ENCODE results near the gene UQCR10. TPM values are rescaled to one million over a fixed set of nuclear protein-coding genes. Genes with fewer than 3 reads are reported as not detected.
A peak's percentile ranks its signal among the peaks of the same experiment; 100 is the strongest.

UQCR10 gene
- total RNA-seq (2021; ENCODE audit: unreplicated experiment) (93.7 TPM), Bru-seq, nascent RNA (percentile 83 among the genes with signal in this experiment), BruChase-seq, experiment 1, labeled RNA remaining after a 2-hour chase (percentile 80 among the genes with signal in this experiment), BruChase-seq, experiment 2, labeled RNA remaining after a 6-hour chase (percentile 89 among the genes with signal in this experiment)
- polyA plus RNA-seq (2012; ENCODE audit: insufficient read length), result 172 TPM
- long read RNA-seq, transcript UQCR10-201 (2 exons, 916 nt), result major isoform, 113 of 230 reads
- long read RNA-seq, transcript UQCR10-202 (2 exons, 584 nt), result minor isoform, 35 of 230 reads
- long read RNA-seq, partial matches to known transcripts, result 0 of 230 reads
- long read RNA-seq, other reads (novel, unspliced or antisense), result 82 of 230 reads

DNA sequence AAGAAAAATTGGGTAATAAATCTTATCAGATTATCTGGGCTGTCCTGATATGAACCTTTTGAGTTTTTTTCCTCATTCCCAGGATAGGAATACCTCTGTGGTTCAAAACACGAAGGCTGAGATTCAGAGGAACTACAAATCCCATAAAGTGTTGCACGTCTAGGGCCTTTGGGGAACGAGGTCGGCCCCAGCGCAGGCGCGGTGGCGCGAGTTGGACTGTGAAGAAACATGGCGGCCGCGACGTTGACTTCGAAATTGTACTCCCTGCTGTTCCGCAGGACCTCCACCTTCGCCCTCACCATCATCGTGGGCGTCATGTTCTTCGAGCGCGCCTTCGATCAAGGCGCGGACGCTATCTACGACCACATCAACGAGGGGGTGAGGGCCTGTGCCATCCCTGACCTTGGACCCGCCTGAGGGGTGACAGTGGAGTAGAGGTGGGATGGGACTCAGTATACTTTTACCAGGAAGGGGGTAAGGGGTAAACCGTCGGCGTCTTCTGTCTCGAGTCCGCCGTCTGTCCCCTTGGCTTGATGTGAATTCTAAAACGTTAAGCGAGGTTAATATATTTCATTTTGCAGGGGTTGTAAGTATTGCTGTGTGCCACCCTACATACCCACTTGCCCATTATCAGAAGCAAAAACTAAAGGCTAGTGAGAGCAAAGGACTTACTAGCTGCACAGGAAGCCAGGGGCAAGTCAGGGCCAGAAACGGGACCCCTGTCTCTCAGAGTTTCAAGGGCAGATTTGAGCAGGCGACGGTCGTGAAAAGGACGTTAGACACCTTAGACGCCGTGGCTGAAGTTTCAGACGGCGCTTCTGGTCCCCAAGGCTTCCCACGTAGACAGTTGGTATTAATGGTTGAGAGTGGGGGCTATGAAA is at the start of gene UQCR10:
Gene UQCR10, plus strand, starts transcription at position 199 of the 881 bp plus-strand sequence. Its CDS starts 30 bp downstream, at position 229.
- peak; percentile 91 for ATAC-seq
- peak; percentile 80 for DNase-seq (ENCODE audit: low read depth, low spot score)
- TF ChIP-seq, protein P1, sequence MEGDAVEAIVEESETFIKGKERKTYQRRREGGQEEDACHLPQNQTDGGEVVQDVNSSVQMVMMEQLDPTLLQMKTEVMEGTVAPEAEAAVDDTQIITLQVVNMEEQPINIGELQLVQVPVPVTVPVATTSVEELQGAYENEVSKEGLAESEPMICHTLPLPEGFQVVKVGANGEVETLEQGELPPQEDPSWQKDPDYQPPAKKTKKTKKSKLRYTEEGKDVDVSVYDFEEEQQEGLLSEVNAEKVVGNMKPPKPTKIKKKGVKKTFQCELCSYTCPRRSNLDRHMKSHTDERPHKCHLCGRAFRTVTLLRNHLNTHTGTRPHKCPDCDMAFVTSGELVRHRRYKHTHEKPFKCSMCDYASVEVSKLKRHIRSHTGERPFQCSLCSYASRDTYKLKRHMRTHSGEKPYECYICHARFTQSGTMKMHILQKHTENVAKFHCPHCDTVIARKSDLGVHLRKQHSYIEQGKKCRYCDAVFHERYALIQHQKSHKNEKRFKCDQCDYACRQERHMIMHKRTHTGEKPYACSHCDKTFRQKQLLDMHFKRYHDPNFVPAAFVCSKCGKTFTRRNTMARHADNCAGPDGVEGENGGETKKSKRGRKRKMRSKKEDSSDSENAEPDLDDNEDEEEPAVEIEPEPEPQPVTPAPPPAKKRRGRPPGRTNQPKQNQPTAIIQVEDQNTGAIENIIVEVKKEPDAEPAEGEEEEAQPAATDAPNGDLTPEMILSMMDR (IDR thresholded peaks at IDR 0.05), result no peak
- peak; percentile 46 for TF ChIP-seq POLR2AphosphoS5 (IDR thresholded peaks at IDR 0.05; ENCODE audit: low read depth, low read length)
- TF ChIP-seq SIN3A (IDR thresholded peaks at IDR 0.05; ENCODE audit: borderline replicate concordance, insufficient read depth, low read depth, low read length), result no peak
- TF ChIP-seq, protein P2, sequence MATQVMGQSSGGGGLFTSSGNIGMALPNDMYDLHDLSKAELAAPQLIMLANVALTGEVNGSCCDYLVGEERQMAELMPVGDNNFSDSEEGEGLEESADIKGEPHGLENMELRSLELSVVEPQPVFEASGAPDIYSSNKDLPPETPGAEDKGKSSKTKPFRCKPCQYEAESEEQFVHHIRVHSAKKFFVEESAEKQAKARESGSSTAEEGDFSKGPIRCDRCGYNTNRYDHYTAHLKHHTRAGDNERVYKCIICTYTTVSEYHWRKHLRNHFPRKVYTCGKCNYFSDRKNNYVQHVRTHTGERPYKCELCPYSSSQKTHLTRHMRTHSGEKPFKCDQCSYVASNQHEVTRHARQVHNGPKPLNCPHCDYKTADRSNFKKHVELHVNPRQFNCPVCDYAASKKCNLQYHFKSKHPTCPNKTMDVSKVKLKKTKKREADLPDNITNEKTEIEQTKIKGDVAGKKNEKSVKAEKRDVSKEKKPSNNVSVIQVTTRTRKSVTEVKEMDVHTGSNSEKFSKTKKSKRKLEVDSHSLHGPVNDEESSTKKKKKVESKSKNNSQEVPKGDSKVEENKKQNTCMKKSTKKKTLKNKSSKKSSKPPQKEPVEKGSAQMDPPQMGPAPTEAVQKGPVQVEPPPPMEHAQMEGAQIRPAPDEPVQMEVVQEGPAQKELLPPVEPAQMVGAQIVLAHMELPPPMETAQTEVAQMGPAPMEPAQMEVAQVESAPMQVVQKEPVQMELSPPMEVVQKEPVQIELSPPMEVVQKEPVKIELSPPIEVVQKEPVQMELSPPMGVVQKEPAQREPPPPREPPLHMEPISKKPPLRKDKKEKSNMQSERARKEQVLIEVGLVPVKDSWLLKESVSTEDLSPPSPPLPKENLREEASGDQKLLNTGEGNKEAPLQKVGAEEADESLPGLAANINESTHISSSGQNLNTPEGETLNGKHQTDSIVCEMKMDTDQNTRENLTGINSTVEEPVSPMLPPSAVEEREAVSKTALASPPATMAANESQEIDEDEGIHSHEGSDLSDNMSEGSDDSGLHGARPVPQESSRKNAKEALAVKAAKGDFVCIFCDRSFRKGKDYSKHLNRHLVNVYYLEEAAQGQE (IDR thresholded peaks at IDR 0.05; ENCODE audit: insufficient read depth in 1 of 2, low read depth in 2 of 2, low read length in 1 of 2), result no peak
- TF ChIP-seq TCF7L2 (IDR thresholded peaks at IDR 0.05; ENCODE audit: low read depth, low read length), result no peak
- CTCF ChIA-PET, result no interaction called here
- Histone ChIP-seq H3K27me3 (ENCODE audit: control insufficient read depth, insufficient read depth, low read length) (no peaks in the 10 kb centered on the region), H3K9me3 (ENCODE audit: control insufficient read depth, insufficient read depth, low read depth, low read length) (no peaks in the 10 kb centered on the region), H3K4me1 (ENCODE audit: control insufficient read depth, insufficient read depth, low read length) (peaks cover 6% of the 10 kb centered on the region; the same call in 1 of the 2 replicates), H3K4me3 (ENCODE audit: low read depth in 2 of 2, low read length in 2 of 2) (peak within 1 kb of the TSS; percentile 97 to 98), H3K36me3 (ENCODE audit: control insufficient read depth, insufficient read depth, low read length) (no peaks in the 10 kb centered on the region; the same call in 1 of the 2 replicates), H3K27ac (ENCODE audit: low read length) (peak within 1 kb of the TSS; percentile 96)
- POLR2A ChIA-PET, result interaction anchor here (0.6 kb wide), 1 partner anchor 390 kb away, joined by 4 read pairs; no protein-coding TSS in a partner anchor
- intact Hi-C loops (cut with micrococcal nuclease; ENCODE audit: unreplicated experiment) (no loop called here), in situ Hi-C loops (cut with HindIII; ENCODE audit: low pct_unique_long_range_greater_than_20kb, low sequenced_read_pairs) (no loop called here)
- BruUV-seq (replicated peaks), result TSS peak; percentile 95

DNA sequence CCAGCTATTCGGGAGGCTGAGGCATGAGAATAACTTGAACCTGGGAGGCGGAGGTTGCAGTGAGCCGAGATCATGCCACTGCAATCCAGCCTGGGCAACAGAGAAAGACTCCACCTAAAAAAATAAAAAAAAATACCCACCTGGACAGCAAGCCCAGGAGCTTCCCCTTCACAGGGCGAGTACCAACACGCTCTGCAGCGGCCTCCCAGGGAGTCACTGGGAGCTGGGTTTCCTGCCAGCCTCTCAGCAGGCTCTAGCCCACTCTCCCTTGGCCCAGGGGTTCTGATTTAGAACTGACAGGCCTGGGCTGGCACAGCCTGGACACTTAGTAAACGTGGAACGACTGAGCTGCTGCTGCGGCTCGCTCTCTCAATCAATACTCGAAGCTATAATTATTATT is 49.4 kb upstream of the UQCR10 start:
- Histone ChIP-seq H3K9me3 (ENCODE audit: control insufficient read depth, insufficient read depth, low read depth, low read length) (no peaks in the 10 kb centered on the region), H3K4me1 (ENCODE audit: control insufficient read depth, insufficient read depth, low read length) (no peaks in the 10 kb centered on the region), H3K4me3 (ENCODE audit: low read depth in 2 of 2, low read length in 2 of 2) (no peak overlapping the region), H3K36me3 (ENCODE audit: control insufficient read depth, insufficient read depth, low read length) (no peaks in the 10 kb centered on the region), H3K27me3 (ENCODE audit: control insufficient read depth, insufficient read depth, low read length) (no peaks in the 10 kb centered on the region), H3K27ac (ENCODE audit: low read length) (no peak overlapping the region)
- intact Hi-C loops (cut with micrococcal nuclease; ENCODE audit: unreplicated experiment), result no loop called here
- DNase-seq (ENCODE audit: low read depth, low spot score), result no peak
- in situ Hi-C loops (cut with HindIII; ENCODE audit: low pct_unique_long_range_greater_than_20kb, low sequenced_read_pairs), result no loop called here
- POLR2A ChIA-PET, result no interaction called here
- TF ChIP-seq, protein P2 (IDR thresholded peaks at IDR 0.05; ENCODE audit: insufficient read depth in 1 of 2, low read depth in 2 of 2, low read length in 1 of 2), result no peak
- TF ChIP-seq TCF7L2 (IDR thresholded peaks at IDR 0.05; ENCODE audit: low read depth, low read length), result no peak
- TF ChIP-seq, protein P1 (IDR thresholded peaks at IDR 0.05), result no peak
- no peak for TF ChIP-seq POLR2AphosphoS5 (IDR thresholded peaks at IDR 0.05; ENCODE audit: low read depth, low read length)
- no peak for TF ChIP-seq SIN3A (IDR thresholded peaks at IDR 0.05; ENCODE audit: borderline replicate concordance, insufficient read depth, low read depth, low read length)
- ATAC-seq, result no peak
- CTCF ChIA-PET, result interaction anchor here (0.6 kb wide), 1 partner anchor 181 kb away, joined by 6 read pairs; no protein-coding TSS in a partner anchor
- BruUV-seq (replicated peaks), result no TSS peak

All from Panc1 (cell line).